NCI-H2107 treated with DMSO at 0.1 percent for 48 hours (cell line): ENCODE results near the gene TMEM40.
A peak's percentile ranks its signal among the peaks of the same experiment; 100 is the strongest.
"Not testable (repeated sequence)": the region's sequence is repeated elsewhere in the genome, so short reads cannot be mapped to it uniquely, and the experiment has no call there.

ENCODE experiments used
- DNase-seq: peaks from one replicate; lab custom pipeline; 2025; ENCODE audit not compliant: unreplicated experiment; lab: John Stamatoyannopoulos, UW

The TMEM40 gene

GRCh38 chr3:12752102-12752501 lies 7.0 kb downstream of the TMEM40 start:
- no peak for DNase-seq

- no peak for DNase-seq
Measured at GRCh38 chr3:12751571-12751970, 7.5 kb downstream of the TMEM40 start.

GRCh38 chr3:12750658-12751071 lies 8.4 kb downstream of the TMEM40 start:
- no peak for DNase-seq

GRCh38 chr3:12750223-12750622 lies 8.8 kb downstream of the TMEM40 start:
- DNase-seq = peak; percentile 70

- DNase-seq = no peak
Measured at GRCh38 chr3:12748477-12748876, 10.6 kb downstream of the TMEM40 start.

- no peak for DNase-seq
Measured at GRCh38 chr3:12746419-12746818, 12.6 kb downstream of the TMEM40 start.

- no peak for DNase-seq
Measured at GRCh38 chr3:12744326-12744725, 14.7 kb downstream of the TMEM40 start.

GRCh38 chr3:12743583-12743982 lies 15.5 kb downstream of the TMEM40 start:
- DNase-seq = no peak

- no peak for DNase-seq
Measured at GRCh38 chr3:12742330-12743107, 16.5 kb downstream of the TMEM40 start.

- DNase-seq = no peak
Measured at GRCh38 chr3:12741209-12741608, 17.9 kb downstream of the TMEM40 start.

- no peak for DNase-seq
Measured at GRCh38 chr3:12737833-12738232, 21.2 kb downstream of the TMEM40 start.

- no peak for DNase-seq
Measured at GRCh38 chr3:12737319-12737718, 21.7 kb downstream of the TMEM40 start.

- DNase-seq = no peak
Measured at GRCh38 chr3:12734960-12735359, 24.1 kb downstream of the TMEM40 start.

- DNase-seq = no peak
Measured at GRCh38 chr3:12733566-12733965, 25.5 kb downstream of the TMEM40 start.

- no peak for DNase-seq
Measured at GRCh38 chr3:12730506-12731242, 28.4 kb downstream of the TMEM40 start.

- DNase-seq = peak; percentile 52
Measured at GRCh38 chr3:12729051-12729651, 29.9 kb downstream of the TMEM40 start.

- no peak for DNase-seq
Measured at GRCh38 chr3:12727937-12728336, 31.1 kb downstream of the TMEM40 start.

- DNase-seq = no peak
Measured at GRCh38 chr3:12727481-12727880, 31.6 kb downstream of the TMEM40 start.

- DNase-seq = no peak
Measured at GRCh38 chr3:12725436-12725835, 33.6 kb downstream of the TMEM40 start.

- DNase-seq = no peak
Measured at GRCh38 chr3:12724794-12725193, 34.3 kb downstream of the TMEM40 start.

- DNase-seq = not testable (repeated sequence)
Measured at GRCh38 chr3:12723362-12723761, 35.7 kb downstream of the TMEM40 start.

GRCh38 chr3:12722226-12722625 lies 36.8 kb downstream of the TMEM40 start:
- no peak for DNase-seq
